Measurements from ENCODE around the gene ERMAP.

- TF ChIP-seq POLR2AphosphoS5 (IDR thresholded peaks at IDR 0.05; ENCODE audit: low read depth, low read length), result no peak
- TF ChIP-seq POLR2A (IDR thresholded peaks at IDR 0.05; ENCODE audit: low read depth, low read length), result no peak
- no peak for TF ChIP-seq TAF1 (IDR thresholded peaks at IDR 0.05; ENCODE audit: borderline replicate concordance, low read depth, low read length)
Measured at GRCh38 chr1:42832641-42833240, 15.8 kb downstream of the ERMAP start.
